GM10248 (cell line): ENCODE results near the gene LAMB4.
A peak's percentile ranks its signal among the peaks of the same experiment; 100 is the strongest.

Experiments
- CTCF ChIA-PET: fragments of 300-600 bp; sonication (Branson Sonifier 250); formaldehyde crosslinking; extraction: SDS; loops from one replicate; lab custom pipeline; 2021; ENCODE audit warnings: antibody characterized with exemption; lab: Yijun Ruan, JAX
- POLR2A ChIA-PET: fragments of 350-650 bp; sonication (Branson Sonifier 250); formaldehyde crosslinking; extraction: SDS; loops from one replicate; lab custom pipeline; 2020; ENCODE audit warnings: antibody characterized with exemption; lab: Yijun Ruan, JAX
- DNase-seq: peaks from one replicate; pipeline ENCODE4 v3.0.0; 2012; ENCODE audit errors: extremely low spot score
- TF ChIP-seq, protein P1 (sequence below): IDR thresholded peaks from 2 replicates; pipeline ENCODE4 v1.5.1; 2012; ENCODE audit warnings: mild to moderate bottlenecking, low read depth; ENCODE audit errors: extremely low read depth, missing control alignments, control extremely low read depth

The LAMB4 gene

DNA sequence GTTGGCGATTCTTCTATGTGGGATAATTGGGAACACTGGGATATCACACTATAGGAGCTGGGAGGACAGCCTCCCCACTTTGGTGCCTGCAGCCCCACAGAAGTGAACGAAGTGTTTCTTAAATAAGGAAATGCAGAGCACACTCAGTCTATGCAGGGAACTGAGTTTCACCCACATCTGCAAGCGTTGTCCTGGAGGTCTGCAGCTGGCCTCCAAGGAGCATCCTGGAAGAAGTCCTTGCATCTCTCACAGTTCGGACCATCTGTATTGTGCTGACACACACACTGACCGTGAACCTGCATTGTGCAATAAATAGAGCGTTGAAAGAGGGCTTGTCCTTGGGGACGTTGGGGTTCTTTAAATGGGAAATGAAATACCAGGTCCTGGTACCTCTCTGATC, 25.8 kb downstream of the LAMB4 start:
- TF ChIP-seq, protein P1, sequence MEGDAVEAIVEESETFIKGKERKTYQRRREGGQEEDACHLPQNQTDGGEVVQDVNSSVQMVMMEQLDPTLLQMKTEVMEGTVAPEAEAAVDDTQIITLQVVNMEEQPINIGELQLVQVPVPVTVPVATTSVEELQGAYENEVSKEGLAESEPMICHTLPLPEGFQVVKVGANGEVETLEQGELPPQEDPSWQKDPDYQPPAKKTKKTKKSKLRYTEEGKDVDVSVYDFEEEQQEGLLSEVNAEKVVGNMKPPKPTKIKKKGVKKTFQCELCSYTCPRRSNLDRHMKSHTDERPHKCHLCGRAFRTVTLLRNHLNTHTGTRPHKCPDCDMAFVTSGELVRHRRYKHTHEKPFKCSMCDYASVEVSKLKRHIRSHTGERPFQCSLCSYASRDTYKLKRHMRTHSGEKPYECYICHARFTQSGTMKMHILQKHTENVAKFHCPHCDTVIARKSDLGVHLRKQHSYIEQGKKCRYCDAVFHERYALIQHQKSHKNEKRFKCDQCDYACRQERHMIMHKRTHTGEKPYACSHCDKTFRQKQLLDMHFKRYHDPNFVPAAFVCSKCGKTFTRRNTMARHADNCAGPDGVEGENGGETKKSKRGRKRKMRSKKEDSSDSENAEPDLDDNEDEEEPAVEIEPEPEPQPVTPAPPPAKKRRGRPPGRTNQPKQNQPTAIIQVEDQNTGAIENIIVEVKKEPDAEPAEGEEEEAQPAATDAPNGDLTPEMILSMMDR: no peak
- no peak for DNase-seq

DNA sequence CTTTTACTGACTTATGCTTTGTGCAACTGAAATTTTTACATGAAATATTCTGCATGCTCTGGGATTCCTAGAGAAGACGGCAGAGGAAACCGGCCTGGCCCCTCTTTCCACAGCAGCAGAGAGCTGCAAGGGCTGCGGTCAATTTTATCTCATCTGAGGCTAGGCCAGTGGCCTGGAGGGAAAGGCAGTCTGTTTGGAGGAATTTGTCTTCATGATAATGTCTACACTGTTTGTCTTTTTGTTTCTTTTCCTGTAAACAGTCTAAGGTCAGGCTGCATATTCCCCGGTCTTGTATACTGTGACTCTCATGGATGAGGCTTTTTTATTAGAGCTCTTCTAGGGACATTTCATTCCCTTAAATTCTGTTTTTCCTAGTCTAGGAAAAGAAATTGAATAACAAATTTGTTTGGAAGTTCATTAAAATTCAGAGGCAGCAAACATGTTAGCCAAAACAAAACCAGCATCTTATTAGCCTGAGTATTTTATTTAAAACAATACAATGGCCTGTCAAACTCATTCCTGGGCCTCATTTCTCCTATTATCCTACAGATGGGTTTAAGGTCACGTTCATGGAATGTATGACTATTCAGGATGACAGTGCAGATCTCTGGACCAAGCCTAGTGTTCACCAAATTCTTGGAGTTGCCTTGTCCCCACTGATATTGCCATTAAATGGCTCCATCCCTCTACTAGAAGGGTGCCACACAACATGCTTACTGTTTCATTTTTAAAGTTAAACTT, 26.4 kb downstream of the LAMB4 start:
- ChIA-PET CTCF (interaction anchor here (1.2 to 2.6 kb wide), 2 partner anchors 10 to 18 kb away, joined by 3 to 8 read pairs; no protein-coding TSS in a partner anchor), POLR2A (no interaction called here)
- DNase-seq: no peak
- TF ChIP-seq, protein P1: no peak

More for the DNA sequence above, 25.8 kb downstream of the LAMB4 start:
- ChIA-PET POLR2A (no interaction called here), CTCF (interaction anchor here (2.6 kb wide), 1 partner anchor 9 kb away, joined by 8 read pairs; no protein-coding TSS in a partner anchor)

DNA sequence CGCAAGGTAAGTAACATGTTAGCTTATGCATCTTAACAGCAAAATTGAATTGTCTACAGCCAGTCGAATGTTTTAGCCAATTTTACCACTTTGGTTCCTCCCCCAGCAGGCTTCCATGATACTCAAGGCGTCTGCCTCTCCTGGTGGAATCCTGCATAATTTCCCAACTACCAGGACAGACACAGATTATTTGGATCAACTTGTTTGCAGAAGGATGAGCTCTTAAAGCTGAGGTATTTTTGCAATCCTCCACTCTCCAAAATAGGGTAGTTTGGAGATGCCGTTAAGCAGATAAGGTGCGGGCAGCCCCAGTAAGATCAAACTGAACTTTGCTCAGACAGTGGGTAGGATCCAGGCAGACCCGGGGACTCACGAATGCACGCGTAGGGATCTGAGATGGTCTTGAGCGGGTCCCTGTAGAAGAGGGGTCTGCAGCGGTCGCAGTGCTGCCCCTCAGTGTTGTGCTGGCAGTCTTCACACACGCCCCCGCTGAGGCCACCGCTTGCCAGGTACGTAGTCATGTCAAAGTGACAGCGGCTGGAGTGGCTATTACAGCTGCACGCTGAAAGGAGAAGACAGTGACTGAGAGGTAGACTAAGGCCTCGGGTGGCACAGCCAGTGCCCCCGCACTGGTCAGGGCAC, 27.4 kb downstream of the LAMB4 start:
- no peak for DNase-seq
- CTCF ChIA-PET: interaction anchor here (1.2 to 1.3 kb wide), 2 partner anchors 11 to 17 kb away, joined by 3 to 5 read pairs; no protein-coding TSS in a partner anchor
- POLR2A ChIA-PET: no interaction called here
- TF ChIP-seq, protein P1: no peak

DNA sequence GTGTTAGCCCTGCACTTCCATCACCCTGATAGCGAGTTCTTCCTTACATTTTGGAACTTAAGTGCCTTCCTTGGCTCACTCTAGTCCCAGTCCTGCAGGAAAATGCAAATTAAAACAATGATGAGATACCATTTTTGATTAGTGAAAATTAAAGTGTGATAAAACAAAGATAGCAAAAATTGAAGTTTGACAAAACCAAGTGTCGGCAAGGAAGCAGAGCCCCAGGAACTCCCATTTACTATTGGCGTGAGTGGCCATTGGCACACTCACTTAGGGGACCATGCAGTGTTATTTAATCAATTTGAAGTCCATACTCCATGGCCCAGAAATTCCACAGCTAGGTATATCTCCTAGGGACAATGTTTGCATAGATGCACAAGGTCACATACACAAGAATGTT, 28.4 kb downstream of the LAMB4 start:
- DNase-seq: no peak
- TF ChIP-seq, protein P1: no peak
- ChIA-PET CTCF (interaction anchor here (1.3 kb wide), 1 partner anchor 12 kb away, joined by 5 read pairs; no protein-coding TSS in a partner anchor), POLR2A (no interaction called here)

DNA sequence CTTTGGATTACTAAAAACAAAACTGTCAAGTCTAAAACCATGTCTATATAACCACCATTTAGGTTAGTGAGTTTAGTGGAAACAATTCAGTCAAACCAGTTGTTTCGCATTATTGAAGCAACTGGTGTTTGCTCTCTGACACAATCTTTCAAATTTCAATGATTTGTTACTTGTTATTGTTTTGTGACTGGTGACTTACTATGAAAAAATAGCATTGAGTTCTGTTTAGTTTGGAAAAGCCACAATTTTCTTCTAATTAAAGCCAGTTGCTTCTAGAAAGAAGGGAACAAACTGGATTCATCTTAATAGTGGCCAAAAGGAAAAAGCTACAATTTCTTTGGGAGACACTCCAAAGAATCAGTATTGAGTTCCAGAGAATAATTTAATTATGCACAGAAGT, 30.4 kb downstream of the LAMB4 start:
- TF ChIP-seq, protein P1: no peak
- no peak for DNase-seq
- ChIA-PET POLR2A (no interaction called here), CTCF (interaction anchor here (1.0 to 1.6 kb wide), 3 partner anchors 10 to 46 kb away, joined by 3 to 5 read pairs (median 3); no protein-coding TSS in a partner anchor)

DNA sequence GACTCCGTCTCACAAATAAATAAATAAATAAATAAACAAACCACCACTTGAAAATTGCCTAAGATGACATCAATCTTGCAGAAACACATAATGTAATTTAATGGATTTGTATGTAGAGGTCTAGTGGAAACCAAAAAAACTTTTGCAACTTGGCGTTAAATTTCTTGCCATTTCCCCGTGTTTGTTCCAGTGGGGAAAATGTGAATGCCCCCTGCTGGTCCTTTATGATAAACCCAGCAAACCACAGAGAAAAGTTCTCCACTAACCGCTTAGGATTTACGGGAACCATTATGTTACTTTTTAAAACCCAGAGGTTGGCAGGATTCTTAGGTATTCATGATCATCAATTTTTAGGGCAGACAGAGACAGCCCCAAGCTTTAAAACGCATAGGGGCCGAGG, 32.5 kb downstream of the LAMB4 start:
- no peak for DNase-seq
- ChIA-PET CTCF (interaction anchor here (0.9 to 1.7 kb wide), 3 partner anchors 10 to 223 kb away, joined by 3 to 4 read pairs (median 4); no protein-coding TSS in a partner anchor), POLR2A (no interaction called here)
- TF ChIP-seq, protein P1: peak; percentile 8
